IMR-90 (cell line): ENCODE measurements around the gene CDY2B. TPM values are rescaled to one million over a fixed set of nuclear protein-coding genes. Genes with fewer than 3 reads are reported as not detected.
"Not testable (repeated sequence)": the region's sequence is repeated elsewhere in the genome, so short reads cannot be mapped to it uniquely, and the experiment has no call there.

Experiments
- ATAC-seq: fragments of 200-7000 bp; cut with Tn5 transposase; 2 replicates; pipeline ENCODE4 v1.9.1; 2020; ENCODE audit warnings: low read depth, mild to moderate bottlenecking, moderate library complexity
- BruUV-seq: library from RNA; stranded (reverse); fragments of 400-500 nt; replicated peaks from 2 replicates; lab custom pipeline; 2021; lab: Mats Ljungman, UMichigan
- CTCF ChIA-PET: fragments of 300-600 bp; formaldehyde crosslinking; extraction: SDS; loops from one replicate; lab custom pipeline; 2021; ENCODE audit warnings: antibody characterized with exemption; lab: Yijun Ruan, JAX
- POLR2A ChIA-PET: fragments of 300-600 bp; sonication (Branson Sonifier 250); formaldehyde crosslinking; loops from one replicate; lab custom pipeline; 2022; ENCODE audit warnings: antibody characterized with exemption; ENCODE audit not compliant: unreplicated experiment; lab: Charles Lee
- DNase-seq: peaks from one replicate; pipeline ENCODE4 v3.0.0; 2013
- H2AFZ ChIP-seq: replicated peaks from 2 replicates; pipeline ENCODE3; 2013; ENCODE audit warnings: low read length, mild to moderate bottlenecking; ENCODE audit not compliant: poor library complexity
- H2AK5ac ChIP-seq: 2 replicates; pipeline ENCODE4 v1.6.1; 2013; ENCODE audit warnings: low read depth, low read length, inconsistent platforms
- H2AK9ac ChIP-seq: replicated peaks from 2 replicates; pipeline ENCODE3; 2013; ENCODE audit warnings: mild to moderate bottlenecking, low read depth, low read length, moderate library complexity; ENCODE audit not compliant: poor library complexity
- H2BK120ac ChIP-seq: 2 replicates; pipeline ENCODE4 v1.6.1; 2013; ENCODE audit warnings: low read depth, low read length, inconsistent platforms
- H2BK15ac ChIP-seq: 3 replicates; pipeline ENCODE4 v1.6.1; 2013; ENCODE audit warnings: low read depth, low read length, inconsistent platforms
- H2BK20ac ChIP-seq: 2 replicates; pipeline ENCODE4 v1.6.1; 2013; ENCODE audit warnings: low read depth, mild to moderate bottlenecking, inconsistent platforms, low read length, moderate library complexity
- H2BK5ac ChIP-seq: 2 replicates; pipeline ENCODE4 v1.6.1; 2013; ENCODE audit warnings: mild to moderate bottlenecking, low read depth, low read length, inconsistent platforms; ENCODE audit not compliant: poor library complexity, severe bottlenecking
- H3K14ac ChIP-seq: replicated peaks from 2 replicates; pipeline ENCODE4 v1.6.1; 2013; ENCODE audit warnings: low read depth, low read length, inconsistent platforms
- H3K18ac ChIP-seq: 2 replicates; pipeline ENCODE4 v1.6.1; 2013; ENCODE audit warnings: low read depth, low read length, control low read depth
- H3K23ac ChIP-seq: 2 replicates; pipeline ENCODE4 v1.6.1; 2013; ENCODE audit warnings: low read depth, low read length, inconsistent platforms
- H3K27ac ChIP-seq: 2 replicates; pipeline ENCODE4 v1.5.1; 2013; ENCODE audit warnings: mild to moderate bottlenecking, control low read depth, low read length; ENCODE audit not compliant: insufficient read depth
- H3K27me3 ChIP-seq: 2 replicates; pipeline ENCODE4 v1.6.1; 2013; ENCODE audit warnings: low read length; ENCODE audit not compliant: control insufficient read depth, insufficient read depth
- H3K36me3 ChIP-seq: 2 replicates; pipeline ENCODE4 v1.6.1; 2013; ENCODE audit warnings: low read length, mixed read lengths; ENCODE audit not compliant: control insufficient read depth, insufficient read depth
- H3K4ac ChIP-seq: 2 replicates; pipeline ENCODE4 v1.6.1; 2013; ENCODE audit warnings: low read depth, low read length, inconsistent platforms
- H3K4me1 ChIP-seq: 2 replicates; pipeline ENCODE4 v1.6.1; 2013; ENCODE audit warnings: low read length, mixed read lengths; ENCODE audit not compliant: control insufficient read depth, insufficient read depth
- H3K4me2 ChIP-seq: 2 replicates; pipeline ENCODE4 v1.6.1; 2013; ENCODE audit warnings: low read depth, mild to moderate bottlenecking, control low read depth, low read length, moderate library complexity
- H3K4me3 ChIP-seq: 2 replicates; pipeline ENCODE4 v1.5.1; 2013; ENCODE audit warnings: low read depth, mild to moderate bottlenecking, control low read depth, low read length, moderate library complexity; ENCODE audit not compliant: insufficient read depth
- H3K56ac ChIP-seq: 2 replicates; pipeline ENCODE4 v1.6.1; 2013; ENCODE audit warnings: low read length, inconsistent platforms; ENCODE audit not compliant: insufficient read depth; ENCODE audit errors: extremely low read depth
- H3K79me1 ChIP-seq, 2 experiments: 2 replicates each; pipeline ENCODE4 v1.6.1; 2013; ENCODE audit warnings: low read length in 2 of 2, inconsistent platforms in 1 of 2, low read depth in 1 of 2
- H3K9ac ChIP-seq: 2 replicates; pipeline ENCODE4 v1.6.1; 2013; ENCODE audit warnings: low read depth, low read length, control low read depth
- H3K9me1 ChIP-seq: 2 replicates; pipeline ENCODE4 v1.6.1; 2013; ENCODE audit warnings: low read length, inconsistent platforms; ENCODE audit not compliant: insufficient read depth
- H3K9me3 ChIP-seq: 2 replicates; pipeline ENCODE4 v1.6.1; 2013; ENCODE audit warnings: low read length; ENCODE audit not compliant: control insufficient read depth, insufficient read depth
- H4K20me1 ChIP-seq: 2 replicates; pipeline ENCODE4 v1.6.1; 2013; ENCODE audit warnings: low read length, inconsistent platforms; ENCODE audit not compliant: insufficient read depth
- H4K5ac ChIP-seq: 2 replicates; pipeline ENCODE4 v1.6.1; 2013; ENCODE audit warnings: mild to moderate bottlenecking, low read depth, low read length, control low read depth
- H4K8ac ChIP-seq, 2 experiments: 2 replicates each; pipeline ENCODE4 v1.6.1; 2013; ENCODE audit warnings: low read depth in 2 of 2, low read length in 2 of 2, control low read depth in 1 of 2, inconsistent platforms in 1 of 2
- H4K91ac ChIP-seq: 2 replicates; pipeline ENCODE4 v1.6.1; 2013; ENCODE audit warnings: low read depth, low read length, inconsistent platforms; ENCODE audit not compliant: insufficient read depth
- WGBS, 2 experiments: methylation state at CpG; one replicate each; pipeline versions ENCODE4 v1.1.5 to v1.1.7; 2013; ENCODE audit warnings: missing lambda C conversion rate in 2 of 2; ENCODE audit not compliant: insufficient read length in 1 of 2; ENCODE audit errors: extremely low coverage in 2 of 2; 5-methylcytosine and 5-hydroxymethylcytosine counted together
- dilution Hi-C: fragments of 300-500 bp; cut with HindIII; formaldehyde crosslinking; loops from one replicate; pipeline ENCODE4 v1.14.3; 2018; ENCODE audit warnings: low sequenced_read_pairs; ENCODE audit not compliant: unreplicated experiment
- in situ Hi-C: fragments of 300-500 bp; cut with MboI; formaldehyde crosslinking; loops from 3 replicates; pipeline ENCODE4 v1.14.3; 2019; ENCODE audit warnings: low sequenced_read_pairs, inconsistent platforms, mixed read lengths
- intact Hi-C: fragments of 100-400 bp; cut with micrococcal nuclease; formaldehyde crosslinking; loops from 2 replicates; pipeline ENCODE4 v1.10.0; 2022
- polyA plus RNA-seq, 3 experiments: library from polyadenylated mRNA; depleted of rRNA; stranded (reverse); fragments of >200 nt; gene quantifications; 2 replicates each; pipeline ENCODE4 v1.2.3, GENCODE V29; 2012; ENCODE audit warnings: low replicate concordance in 1 of 3
- total RNA-seq: library from RNA; depleted of rRNA; stranded (reverse); fragments of >200 nt; gene quantifications from 2 replicates; pipeline ENCODE4 v1.2.3, GENCODE V29; 2012

The CDY2B gene
- total and polyA plus RNA-seq, 2 of the 4 experiments (the other 2 are of a cell fraction): not detected

DNA sequence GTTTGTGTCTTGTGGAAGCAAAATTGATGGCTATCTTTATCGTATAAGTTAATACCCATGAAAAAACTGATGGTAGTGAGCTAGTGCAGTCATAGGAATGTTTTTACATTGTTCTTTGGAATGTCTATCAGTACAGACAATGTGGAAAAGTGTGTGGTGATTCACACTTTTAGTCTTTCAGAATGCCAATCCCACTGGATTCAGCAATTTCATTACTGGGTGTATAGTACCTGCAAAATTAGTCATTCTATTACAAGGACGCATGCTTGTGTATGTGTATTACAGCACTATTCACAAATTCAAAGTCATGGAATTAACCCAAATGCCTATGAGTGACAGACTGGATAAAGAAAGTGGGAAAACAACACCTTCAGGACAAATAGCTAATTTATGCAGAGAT lies 27.3 kb upstream of the CDY2B start:
- H2BK120ac ChIP-seq, H3K4me1 ChIP-seq, DNase-seq, ATAC-seq, H4K5ac ChIP-seq, H3K4me2 ChIP-seq, H2BK5ac ChIP-seq, H3K27me3 ChIP-seq, in situ Hi-C loops, H2AFZ ChIP-seq, H3K9ac ChIP-seq, H3K27ac ChIP-seq, H3K79me1 ChIP-seq, BruUV-seq, H3K9me1 ChIP-seq, H3K9me3 ChIP-seq, H2AK9ac ChIP-seq, H4K91ac ChIP-seq, H3K18ac ChIP-seq, H3K4ac ChIP-seq, H3K14ac ChIP-seq, H3K56ac ChIP-seq, H2AK5ac ChIP-seq, H4K20me1 ChIP-seq, H2BK15ac ChIP-seq, POLR2A ChIA-PET, H4K8ac ChIP-seq, H3K23ac ChIP-seq, H3K36me3 ChIP-seq, H2BK20ac ChIP-seq, H3K4me3 ChIP-seq, intact Hi-C loops, CTCF ChIA-PET, dilution Hi-C loops: not testable (repeated sequence)
- WGBS, 2 experiments: no CpG with 5 or more reads among the region's 2 CpGs

DNA sequence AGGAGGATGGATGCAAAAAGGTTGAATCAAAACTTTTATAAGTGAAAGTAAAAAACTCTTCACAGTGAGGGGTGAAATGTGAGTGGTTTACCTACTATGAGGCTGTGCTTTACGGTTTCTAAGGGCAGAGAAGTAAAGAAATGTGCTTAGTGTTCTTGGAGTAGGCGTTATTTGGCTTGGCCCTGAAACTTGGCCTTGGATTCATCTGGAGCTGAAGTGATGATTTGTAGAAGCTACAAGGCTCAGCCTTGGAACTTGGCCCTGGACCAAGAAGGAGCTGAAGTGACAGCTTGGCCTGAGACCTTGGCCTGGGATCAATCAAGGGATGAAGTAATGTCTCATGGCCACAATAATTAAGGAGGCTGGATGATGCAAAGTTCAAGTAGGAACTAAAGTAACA lies 1.7 kb upstream of the CDY2B start:
- H3K79me1 ChIP-seq, H3K56ac ChIP-seq, H3K27me3 ChIP-seq, H4K8ac ChIP-seq, H3K9ac ChIP-seq, H4K5ac ChIP-seq, H3K18ac ChIP-seq, H3K4me2 ChIP-seq, dilution Hi-C loops, BruUV-seq, intact Hi-C loops, H3K14ac ChIP-seq, H3K4me3 ChIP-seq, H2BK15ac ChIP-seq, H2BK120ac ChIP-seq, H2BK5ac ChIP-seq, H3K4ac ChIP-seq, H3K27ac ChIP-seq, H3K9me3 ChIP-seq, H2AK5ac ChIP-seq, H3K4me1 ChIP-seq, H4K91ac ChIP-seq, H3K9me1 ChIP-seq, H4K20me1 ChIP-seq, in situ Hi-C loops, CTCF ChIA-PET, H3K23ac ChIP-seq, H2AK9ac ChIP-seq, POLR2A ChIA-PET, H2AFZ ChIP-seq, H2BK20ac ChIP-seq, ATAC-seq, H3K36me3 ChIP-seq, DNase-seq: not testable (repeated sequence)
- no CpG with 5 or more reads among the region's 2 CpGs for WGBS, 2 experiments
